OCI-LY3 (cell line): ENCODE results near the gene AKT3.

ENCODE experiments used
- EZH2phosphoT487 ChIP-seq: fragments of 200-600 bp; shearing (Covaris generic); IDR thresholded peaks from 2 replicates; pipeline ENCODE4 v1.6.1; 2018; ENCODE audit warnings: antibody characterized with exemption, mixed run types, low read depth
- TF ChIP-seq, protein P1 (sequence below): fragments of 200-600, 300-600 bp; sonication (generic); IDR thresholded peaks from 2 replicates; pipeline ENCODE4 v1.5.1; 2014; ENCODE audit warnings: antibody characterized with exemption, low read length, low read depth

DNA sequence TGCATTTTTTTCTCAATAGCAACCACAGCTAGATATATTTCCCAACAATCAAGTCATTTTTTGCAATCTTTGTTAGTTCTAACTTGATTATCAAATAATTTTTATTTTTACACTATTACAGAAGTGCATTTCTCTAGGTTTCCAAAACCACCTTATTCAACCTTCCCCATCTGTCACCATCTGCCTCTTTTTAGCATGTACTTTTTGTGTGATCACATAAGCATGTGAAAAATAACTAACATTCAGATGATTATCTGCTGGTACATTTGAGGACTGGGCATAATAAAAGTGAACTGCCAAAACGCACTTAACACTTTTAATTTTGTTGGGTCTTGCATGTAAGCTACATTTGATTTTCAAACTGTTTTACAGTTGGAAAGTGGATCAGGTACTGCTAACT lies 291.5 kb downstream of the AKT3 start:
- TF ChIP-seq, protein P1, sequence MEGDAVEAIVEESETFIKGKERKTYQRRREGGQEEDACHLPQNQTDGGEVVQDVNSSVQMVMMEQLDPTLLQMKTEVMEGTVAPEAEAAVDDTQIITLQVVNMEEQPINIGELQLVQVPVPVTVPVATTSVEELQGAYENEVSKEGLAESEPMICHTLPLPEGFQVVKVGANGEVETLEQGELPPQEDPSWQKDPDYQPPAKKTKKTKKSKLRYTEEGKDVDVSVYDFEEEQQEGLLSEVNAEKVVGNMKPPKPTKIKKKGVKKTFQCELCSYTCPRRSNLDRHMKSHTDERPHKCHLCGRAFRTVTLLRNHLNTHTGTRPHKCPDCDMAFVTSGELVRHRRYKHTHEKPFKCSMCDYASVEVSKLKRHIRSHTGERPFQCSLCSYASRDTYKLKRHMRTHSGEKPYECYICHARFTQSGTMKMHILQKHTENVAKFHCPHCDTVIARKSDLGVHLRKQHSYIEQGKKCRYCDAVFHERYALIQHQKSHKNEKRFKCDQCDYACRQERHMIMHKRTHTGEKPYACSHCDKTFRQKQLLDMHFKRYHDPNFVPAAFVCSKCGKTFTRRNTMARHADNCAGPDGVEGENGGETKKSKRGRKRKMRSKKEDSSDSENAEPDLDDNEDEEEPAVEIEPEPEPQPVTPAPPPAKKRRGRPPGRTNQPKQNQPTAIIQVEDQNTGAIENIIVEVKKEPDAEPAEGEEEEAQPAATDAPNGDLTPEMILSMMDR = no peak
- TF ChIP-seq EZH2phosphoT487 = no peak
